ENCODE measurements around the gene INSM2.
A peak's percentile ranks its signal among the peaks of the same experiment; 100 is the strongest.

Gene INSM2

GRCh38 chr14:35551081-35551480 is 17.1 kb downstream of the INSM2 start:
- ATAC-seq, result no peak
- no peak for TF ChIP-seq POU6F1 (CRISPR knock-in tag; IDR thresholded peaks at IDR 0.05; ENCODE audit: borderline replicate concordance, low read depth)
- TF ChIP-seq ISL1 (CRISPR knock-in tag; IDR thresholded peaks at IDR 0.05), result no peak
- TF ChIP-seq BACH2 (CRISPR knock-in tag; IDR thresholded peaks at IDR 0.05; ENCODE audit: borderline replicate concordance), result no peak
- TF ChIP-seq ZFP3 (CRISPR knock-in tag; IDR thresholded peaks at IDR 0.05), result no peak
- TF ChIP-seq CSDC2 (CRISPR knock-in tag; IDR thresholded peaks at IDR 0.05), result no peak
- no peak for TF ChIP-seq ARNTL (CRISPR knock-in tag; IDR thresholded peaks at IDR 0.05; ENCODE audit: borderline replicate concordance, low read depth)
- no peak for TF ChIP-seq ZC3H10 (CRISPR knock-in tag; IDR thresholded peaks at IDR 0.05)
- no peak for TF ChIP-seq OSR1 (CRISPR knock-in tag; IDR thresholded peaks at IDR 0.05)
- no peak for TF ChIP-seq ZFP30 (CRISPR knock-in tag; IDR thresholded peaks at IDR 0.05)
- TF ChIP-seq TOX (CRISPR knock-in tag; IDR thresholded peaks at IDR 0.05; ENCODE audit: borderline replicate concordance), result no peak
- TF ChIP-seq PATZ1 (CRISPR knock-in tag; IDR thresholded peaks at IDR 0.05; ENCODE audit: borderline replicate concordance), result no peak

- ATAC-seq, result peak; percentile 86
Observed at GRCh38 chr14:35553808-35554207, 19.8 kb downstream of the INSM2 start.

GRCh38 chr14:35556548-35556947 is 22.6 kb downstream of the INSM2 start:
- peak; percentile 92; the same call in 1 of the 2 replicates for TF ChIP-seq GLIS3 (CRISPR knock-in tag; IDR thresholded peaks at IDR 0.05)
- no peak for TF ChIP-seq ARNTL (CRISPR knock-in tag; IDR thresholded peaks at IDR 0.05; ENCODE audit: borderline replicate concordance, low read depth)
- TF ChIP-seq ZNF565 (CRISPR knock-in tag; conservative IDR thresholded peaks at IDR 0.05; ENCODE audit: low read depth), result no peak
- peak; percentile 99 for TF ChIP-seq TCF4 (CRISPR knock-in tag; IDR thresholded peaks at IDR 0.05; ENCODE audit: borderline replicate concordance)
- peak; percentile 29; the same call in 1 of the 2 replicates for TF ChIP-seq PPARA (CRISPR knock-in tag; IDR thresholded peaks at IDR 0.05; ENCODE audit: borderline replicate concordance)
- TF ChIP-seq ISL1 (CRISPR knock-in tag; IDR thresholded peaks at IDR 0.05), result peak; percentile 91
- TF ChIP-seq SNAI2 (CRISPR knock-in tag; IDR thresholded peaks at IDR 0.05), result peak; percentile 95
- TF ChIP-seq CSRNP3 (CRISPR knock-in tag; IDR thresholded peaks at IDR 0.05), result 0 out of 2 replicates have a peak, but pooled peaks have one; percentile 55
- peak; percentile 93 for TF ChIP-seq TSHZ2 (CRISPR knock-in tag; IDR thresholded peaks at IDR 0.05)
- ATAC-seq, result no peak; the same call in 2 of the 3 replicates

More at GRCh38 chr14:35553808-35554207, 19.8 kb downstream of the INSM2 start:
- TF ChIP-seq ZNF8 (CRISPR knock-in tag; IDR thresholded peaks at IDR 0.05), result no peak
- peak; percentile 59; the same call in 1 of the 2 replicates for TF ChIP-seq ISL1 (CRISPR knock-in tag; IDR thresholded peaks at IDR 0.05)
- no peak for TF ChIP-seq SNAI2 (CRISPR knock-in tag; IDR thresholded peaks at IDR 0.05)

GRCh38 chr14:35557221-35557747 is 23.3 kb downstream of the INSM2 start:
- ATAC-seq, result no peak; the same call in 2 of the 3 replicates
- TF ChIP-seq ZFP3 (CRISPR knock-in tag; IDR thresholded peaks at IDR 0.05) (no peak), ZNF8 (CRISPR knock-in tag; IDR thresholded peaks at IDR 0.05) (no peak), ARNTL (CRISPR knock-in tag; IDR thresholded peaks at IDR 0.05; ENCODE audit: borderline replicate concordance, low read depth) (no peak), CSDC2 (CRISPR knock-in tag; IDR thresholded peaks at IDR 0.05) (no peak), TCF4 (CRISPR knock-in tag; IDR thresholded peaks at IDR 0.05; ENCODE audit: borderline replicate concordance) (peak; percentile 95), ESRRG (CRISPR knock-in tag; IDR thresholded peaks at IDR 0.05) (0 out of 2 replicates have a peak, but pooled peaks have one; percentile 55), ZFP30 (CRISPR knock-in tag; IDR thresholded peaks at IDR 0.05) (no peak), ZNF70 (CRISPR knock-in tag; IDR thresholded peaks at IDR 0.05) (no peak; the same call in 1 of the 2 replicates), ZC3H10 (CRISPR knock-in tag; IDR thresholded peaks at IDR 0.05) (no peak), ISL1 (CRISPR knock-in tag; IDR thresholded peaks at IDR 0.05) (peak; percentile 81), CREB5 (CRISPR knock-in tag; IDR thresholded peaks at IDR 0.05; ENCODE audit: low read depth) (peak; percentile 28; the same call in 1 of the 2 replicates), OSR1 (CRISPR knock-in tag; IDR thresholded peaks at IDR 0.05) (no peak), GLIS3 (CRISPR knock-in tag; IDR thresholded peaks at IDR 0.05) (no peak), TSHZ2 (CRISPR knock-in tag; IDR thresholded peaks at IDR 0.05) (peak; percentile 88; the same call in 1 of the 2 replicates)

Data from SK-N-SH treated with all-trans-retinoic acid at 6 μM for 48 hours (cell line).